GM08714 (cell line): ENCODE measurements around the gene SCAMP1.
A peak's percentile ranks its signal among the peaks of the same experiment; 100 is the strongest.

ENCODE experiments used
- H3K4me3 ChIP-seq: fragments of 200-500 bp; sonication (Bioruptor generic); 2 replicates; pipeline ENCODE4 v1.5.1; 2014; ENCODE audit warnings: mild to moderate bottlenecking, low read length, inconsistent platforms
- ZNF274 ChIP-seq: IDR thresholded peaks from 2 replicates; pipeline ENCODE4 v1.6.1; 2012; ENCODE audit warnings: mild to moderate bottlenecking, low read depth, low read length

Gene SCAMP1, protein sequence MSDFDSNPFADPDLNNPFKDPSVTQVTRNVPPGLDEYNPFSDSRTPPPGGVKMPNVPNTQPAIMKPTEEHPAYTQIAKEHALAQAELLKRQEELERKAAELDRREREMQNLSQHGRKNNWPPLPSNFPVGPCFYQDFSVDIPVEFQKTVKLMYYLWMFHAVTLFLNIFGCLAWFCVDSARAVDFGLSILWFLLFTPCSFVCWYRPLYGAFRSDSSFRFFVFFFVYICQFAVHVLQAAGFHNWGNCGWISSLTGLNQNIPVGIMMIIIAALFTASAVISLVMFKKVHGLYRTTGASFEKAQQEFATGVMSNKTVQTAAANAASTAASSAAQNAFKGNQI

DNA sequence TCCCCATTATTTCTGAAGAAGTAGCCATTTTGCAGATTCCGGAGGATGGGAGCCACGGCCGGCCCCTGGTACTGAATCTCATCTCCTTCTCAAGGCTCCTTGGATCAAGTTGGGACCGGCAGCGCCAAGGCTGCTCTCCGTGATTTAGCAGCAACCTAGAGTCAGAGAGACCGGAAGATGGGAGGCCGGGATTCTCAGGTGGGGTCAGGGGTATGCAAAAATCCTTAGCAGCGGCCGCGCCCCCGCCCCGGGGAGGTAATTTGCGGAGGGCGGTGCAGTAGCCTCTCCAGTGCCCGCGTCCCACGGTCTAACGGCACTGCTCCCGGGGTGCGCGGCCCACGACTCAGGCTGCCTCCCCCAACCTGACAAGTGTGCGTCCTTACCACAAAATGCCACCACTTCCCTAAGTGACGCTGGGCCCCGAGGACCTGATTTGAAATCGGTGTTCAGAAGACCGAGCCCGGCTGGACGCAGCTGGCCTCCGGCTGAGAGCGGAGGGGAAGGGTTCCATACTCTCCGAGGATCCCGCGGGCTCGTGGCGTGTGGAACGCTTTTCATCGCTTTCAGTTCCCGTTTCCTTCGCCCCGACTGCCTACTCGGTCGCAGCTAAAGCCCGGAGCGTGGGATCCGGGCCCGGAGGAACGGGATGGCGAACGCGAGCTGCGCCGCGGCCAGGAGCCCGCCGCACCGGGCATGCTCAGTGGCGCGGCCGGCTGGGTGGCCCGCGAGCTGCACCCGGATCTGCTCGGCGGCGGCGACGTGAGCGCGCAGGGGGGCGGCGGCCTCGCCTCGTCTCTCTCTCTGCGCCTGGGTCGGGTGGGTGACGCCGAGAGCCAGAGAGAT lies at the start of gene SCAMP1:
TSS of gene SCAMP1 (plus strand) at position 787 of the 843 bp plus-strand sequence. CDS start at position 842, 55 bp downstream.
- no peak for TF ChIP-seq ZNF274
- peak within 1 kb of the TSS; percentile 91 for H3K4me3 ChIP-seq

DNA sequence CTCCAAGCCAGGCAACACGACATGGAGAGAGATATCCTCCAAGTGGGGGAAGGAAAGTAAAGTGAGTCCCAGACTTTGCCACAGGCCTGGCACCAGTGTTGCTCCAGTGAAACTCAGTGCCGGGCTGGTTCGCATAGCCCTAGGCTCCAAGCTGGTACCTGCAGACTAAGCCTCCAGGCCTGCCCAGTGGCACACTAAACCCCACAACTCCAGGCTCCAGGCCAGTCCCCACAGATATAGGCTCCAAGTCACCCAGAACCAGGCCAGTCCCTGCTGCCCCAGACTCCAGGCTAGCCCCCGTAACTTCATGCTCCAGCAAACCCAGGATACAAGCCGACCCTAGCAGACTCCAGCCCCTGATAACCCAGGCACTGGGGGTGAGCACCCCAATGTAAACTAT lies 42.9 kb upstream of the SCAMP1 start:
- H3K4me3 ChIP-seq = no peak overlapping the region
- TF ChIP-seq ZNF274 = no peak

DNA sequence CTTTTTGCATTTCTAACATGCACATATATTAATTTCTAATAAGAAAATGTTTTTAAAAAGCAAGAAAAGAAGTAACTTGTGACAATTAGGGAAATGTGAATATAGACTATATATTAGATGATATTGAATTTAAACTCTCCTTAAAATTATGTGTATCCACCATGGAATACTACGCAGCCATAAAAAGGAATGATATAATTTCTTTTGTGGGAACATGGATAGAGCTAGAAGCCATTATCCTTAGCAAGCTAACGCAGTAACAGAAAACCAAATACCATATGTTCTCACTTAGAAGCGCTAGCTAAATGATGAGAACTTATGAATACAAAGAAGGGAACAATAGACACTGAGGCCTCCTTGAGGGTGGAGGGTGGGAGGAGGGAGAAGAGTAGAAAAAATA lies 42.1 kb upstream of the SCAMP1 start:
- no peak overlapping the region for H3K4me3 ChIP-seq
- TF ChIP-seq ZNF274 = no peak

DNA sequence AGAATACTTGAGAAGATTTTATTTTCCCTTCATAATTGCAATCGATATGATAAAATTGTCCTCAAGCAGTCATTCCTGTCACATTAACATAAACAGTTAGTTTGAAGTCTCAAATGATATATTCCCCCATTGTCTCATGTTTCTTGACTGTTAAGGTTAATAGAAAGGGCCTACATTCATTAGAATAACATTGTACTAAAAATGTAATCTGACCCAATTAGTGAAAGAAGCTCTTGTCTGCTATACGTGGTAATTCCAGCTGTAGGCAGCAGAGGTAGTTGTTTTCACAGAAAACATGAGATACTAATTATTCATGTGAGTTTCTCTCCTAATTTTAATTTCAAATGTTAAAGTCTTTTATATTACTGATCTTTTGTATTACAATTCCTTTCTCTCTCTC lies 40.0 kb upstream of the SCAMP1 start:
- TF ChIP-seq ZNF274 = no peak

DNA sequence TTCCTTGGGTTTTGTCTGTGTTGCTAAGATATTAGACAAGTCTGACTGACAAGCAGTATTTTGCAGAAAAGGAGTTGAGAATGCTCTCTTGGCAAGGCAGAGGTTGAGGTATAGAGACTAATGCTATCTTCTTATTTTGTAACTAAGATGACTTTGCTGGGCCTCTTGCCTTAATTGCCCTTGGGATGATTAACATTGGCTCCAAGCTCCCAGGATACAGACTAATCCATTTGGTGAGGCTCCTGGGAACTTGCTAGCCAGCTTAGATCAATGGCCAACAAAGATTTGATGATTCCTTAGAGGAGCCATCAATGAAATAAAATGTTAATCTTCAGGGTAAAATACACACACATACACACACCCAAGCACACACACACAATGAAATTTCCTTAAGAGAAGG lies 37.2 kb upstream of the SCAMP1 start:
- TF ChIP-seq ZNF274 = no peak
- H3K4me3 ChIP-seq = no peak overlapping the region

More for the DNA sequence above, 40.0 kb upstream of the SCAMP1 start:
- no peak overlapping the region for H3K4me3 ChIP-seq

DNA sequence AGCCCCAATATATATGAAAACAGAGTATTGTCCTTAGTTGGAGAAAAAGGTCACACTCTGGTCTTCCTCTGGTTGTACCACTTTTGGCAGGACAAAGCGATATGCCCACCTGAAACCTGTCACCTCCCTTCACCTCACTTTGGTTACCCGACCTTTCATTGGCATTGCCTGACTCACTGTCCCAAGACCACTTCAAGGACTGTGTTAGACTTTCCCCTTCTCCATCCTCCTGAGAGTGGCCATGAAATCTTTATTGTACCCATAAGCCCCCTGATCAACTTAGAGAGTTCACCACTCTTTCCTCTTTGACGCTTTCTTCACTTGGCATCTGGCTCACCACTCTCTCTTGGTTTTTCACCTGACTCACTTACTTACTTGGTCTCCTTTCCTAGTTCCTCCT lies 33.5 kb upstream of the SCAMP1 start:
- TF ChIP-seq ZNF274 = no peak

DNA sequence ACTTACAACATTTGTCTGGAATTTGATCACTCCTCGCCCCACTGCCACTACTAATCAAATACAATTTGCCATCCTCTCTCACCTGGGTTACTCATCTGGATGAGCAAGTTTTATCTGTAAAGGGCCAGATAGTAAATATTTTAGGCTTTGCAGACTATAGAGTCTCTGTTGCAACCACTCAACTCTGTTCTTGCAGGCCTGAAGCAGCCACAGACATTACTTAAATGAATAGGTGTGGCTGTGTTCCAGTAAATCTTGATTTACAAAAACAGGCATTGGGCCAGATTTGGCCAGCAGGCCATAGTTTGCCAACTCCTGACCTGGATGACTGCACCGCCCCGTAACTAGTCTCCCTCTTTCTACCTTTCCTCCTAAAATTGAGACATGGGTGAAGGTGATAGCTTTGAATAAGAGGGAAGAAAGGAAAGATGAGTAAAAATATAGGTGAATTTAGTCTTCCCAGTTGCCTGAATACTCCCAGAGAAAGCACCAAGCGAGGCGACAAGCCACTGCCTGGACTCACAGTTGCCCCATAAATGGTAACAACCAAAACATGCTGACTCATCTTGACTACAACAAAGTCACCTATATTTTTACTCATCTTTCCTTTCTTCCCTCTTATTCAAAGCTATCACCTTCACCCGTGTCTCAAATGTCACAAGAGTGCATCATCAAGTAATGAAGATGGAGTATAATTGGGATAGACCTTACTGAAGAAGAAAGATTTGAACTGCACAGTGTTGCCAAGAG lies 32.5 kb upstream of the SCAMP1 start:
- H3K4me3 ChIP-seq = no peak overlapping the region
- no peak for TF ChIP-seq ZNF274

More for the DNA sequence above, 33.5 kb upstream of the SCAMP1 start:
- no peak overlapping the region for H3K4me3 ChIP-seq

DNA sequence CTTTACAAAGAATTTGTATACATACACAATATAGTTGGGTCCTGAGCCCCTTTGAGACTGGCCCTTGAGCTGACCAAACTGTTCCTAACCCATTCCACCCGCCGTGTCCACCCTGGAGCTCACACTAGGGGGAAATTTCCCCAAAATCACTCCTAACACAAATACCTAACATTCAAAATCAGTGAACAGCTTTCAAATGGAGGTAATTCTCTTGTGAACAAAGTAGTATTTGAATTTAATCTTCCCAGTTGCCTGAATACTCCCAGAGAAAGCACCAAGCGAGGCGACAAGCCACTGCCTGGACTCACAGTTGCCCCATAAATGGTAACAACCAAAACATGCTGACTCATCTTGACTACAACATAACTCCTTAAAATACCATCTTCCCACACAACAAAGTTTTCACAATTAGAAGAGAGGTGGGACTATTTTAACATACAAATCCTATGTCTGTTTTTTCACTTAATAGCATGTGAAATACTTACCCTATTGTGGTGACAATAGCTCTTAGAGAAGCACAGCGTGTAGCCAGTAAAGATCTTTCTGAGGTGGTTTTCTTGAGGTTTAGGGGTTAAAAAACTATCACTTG lies 31.7 kb upstream of the SCAMP1 start:
- H3K4me3 ChIP-seq = no peak overlapping the region
- TF ChIP-seq ZNF274 = no peak

DNA sequence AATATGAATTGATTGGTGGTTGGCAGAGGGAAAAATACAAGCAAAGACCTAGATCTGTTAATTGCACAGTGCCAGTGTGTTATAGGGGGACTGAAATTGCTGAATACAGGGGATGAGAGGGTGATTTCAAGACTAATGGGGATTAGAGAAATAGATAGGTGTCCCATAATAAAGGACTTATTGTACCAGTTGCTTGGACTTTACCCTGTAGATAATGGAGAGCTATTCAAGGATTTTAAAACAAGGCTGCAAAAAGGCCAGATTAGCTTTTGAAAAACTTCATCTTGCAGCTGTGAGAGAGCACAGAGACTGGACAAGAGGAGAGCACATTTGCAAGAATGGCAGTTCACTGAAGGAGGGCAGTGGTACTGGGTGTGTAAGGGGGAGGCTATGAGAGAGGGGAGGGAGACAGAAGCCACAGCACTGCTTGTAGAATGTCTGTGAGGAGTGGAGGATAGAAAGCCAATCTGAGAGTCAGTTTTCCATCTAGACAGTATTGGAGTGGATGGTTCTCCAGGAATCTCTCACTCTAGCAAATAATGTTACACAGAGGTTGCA lies 28.8 kb upstream of the SCAMP1 start:
- TF ChIP-seq ZNF274 = no peak
- H3K4me3 ChIP-seq = no peak overlapping the region

DNA sequence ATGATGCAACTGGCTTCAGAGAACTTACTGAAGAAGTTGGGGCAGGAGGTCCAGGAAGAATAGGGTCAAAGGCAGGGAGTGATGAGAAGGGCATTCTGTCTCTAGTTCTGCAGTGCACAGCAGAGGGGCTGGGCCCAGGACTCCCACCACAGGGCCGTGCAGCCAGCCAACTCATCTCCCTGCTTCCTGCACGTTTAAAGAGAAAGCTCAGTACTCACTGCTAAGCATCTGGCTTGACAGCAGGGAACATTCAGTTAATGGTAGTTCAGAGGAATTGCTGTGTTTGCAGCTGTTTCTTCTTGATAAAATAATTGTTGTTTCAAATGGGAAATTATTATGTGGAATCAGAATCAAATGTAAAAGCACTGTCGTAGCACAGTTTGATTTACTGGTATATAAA lies 25.6 kb upstream of the SCAMP1 start:
- H3K4me3 ChIP-seq = no peak overlapping the region
- no peak for TF ChIP-seq ZNF274

DNA sequence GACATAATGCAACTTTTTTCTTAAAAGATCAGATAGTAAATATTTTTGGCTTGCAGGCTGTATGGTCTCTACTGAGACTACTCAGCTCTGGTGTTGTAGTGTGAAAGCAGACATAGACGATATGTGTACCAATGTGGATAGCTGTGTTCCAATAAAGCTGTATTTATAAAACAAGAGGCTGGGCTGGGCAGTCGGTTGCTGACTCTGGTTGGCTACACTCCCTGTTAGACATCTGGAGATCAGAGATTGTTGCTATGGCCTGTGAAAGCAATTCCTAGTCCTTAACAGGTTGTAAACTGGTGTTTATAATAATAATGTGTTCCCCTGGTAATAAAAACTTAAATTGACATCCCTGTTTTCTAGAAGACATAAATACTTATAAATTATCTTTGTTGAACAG lies 24.4 kb upstream of the SCAMP1 start:
- no peak overlapping the region for H3K4me3 ChIP-seq
- TF ChIP-seq ZNF274 = no peak

DNA sequence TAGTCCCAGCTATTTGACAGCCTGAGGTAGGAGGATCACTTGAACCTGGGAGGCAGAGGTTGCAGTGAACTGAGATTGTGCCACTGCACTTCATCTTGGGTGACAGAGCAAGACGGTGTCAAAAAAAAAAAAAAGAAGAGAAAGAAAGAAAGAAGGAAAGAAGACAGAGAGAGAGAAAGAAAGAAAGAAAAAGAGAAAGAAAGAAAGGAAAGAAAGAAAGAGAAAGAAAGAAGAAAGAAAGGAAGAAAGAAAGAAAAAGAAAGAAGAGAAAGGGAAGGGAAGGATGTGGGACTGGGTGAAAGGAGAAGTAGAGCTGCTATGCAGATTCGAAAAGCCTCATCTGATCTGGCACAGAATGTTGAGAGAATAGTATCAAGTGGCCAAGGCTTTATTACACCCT lies 23.7 kb upstream of the SCAMP1 start:
- no peak overlapping the region for H3K4me3 ChIP-seq
- no peak for TF ChIP-seq ZNF274

DNA sequence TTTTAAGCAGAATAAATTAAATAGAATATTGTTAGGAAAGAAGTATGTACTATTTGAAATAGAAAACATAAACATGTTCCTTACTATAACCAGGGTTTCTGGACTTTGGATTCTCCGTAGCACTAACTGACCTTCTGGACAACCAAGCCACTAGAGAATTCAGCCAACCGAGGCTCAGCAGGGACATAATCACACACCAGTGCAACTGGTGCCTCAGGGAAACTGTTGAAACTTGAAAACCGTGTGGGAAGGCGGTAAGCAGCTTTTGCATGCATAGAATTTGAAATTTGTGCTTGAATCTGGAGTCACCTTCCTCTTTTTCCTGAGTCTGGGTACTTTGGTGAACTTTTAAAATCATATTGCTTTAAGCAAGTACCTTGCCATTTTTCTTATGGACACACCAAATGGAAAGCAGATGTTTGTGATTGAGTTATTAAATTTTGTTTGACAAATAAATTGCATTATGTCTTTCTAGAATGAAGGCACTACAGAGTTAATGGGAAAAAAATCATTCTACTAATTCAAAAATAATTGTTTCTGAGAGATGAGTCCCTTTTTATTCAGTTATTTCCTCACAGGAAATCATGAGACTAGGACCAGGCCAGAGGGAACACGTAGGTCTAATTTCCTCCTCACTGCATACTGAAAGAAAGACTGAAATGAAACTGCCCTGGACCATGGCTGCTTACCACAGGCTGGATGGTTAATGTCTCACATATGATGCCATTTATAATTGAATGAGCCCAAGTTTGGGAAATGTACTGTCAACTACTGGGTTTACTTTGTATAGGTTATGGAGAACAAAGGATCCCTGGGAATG lies 20.6 kb upstream of the SCAMP1 start:
- TF ChIP-seq ZNF274 = no peak
- no peak overlapping the region for H3K4me3 ChIP-seq

DNA sequence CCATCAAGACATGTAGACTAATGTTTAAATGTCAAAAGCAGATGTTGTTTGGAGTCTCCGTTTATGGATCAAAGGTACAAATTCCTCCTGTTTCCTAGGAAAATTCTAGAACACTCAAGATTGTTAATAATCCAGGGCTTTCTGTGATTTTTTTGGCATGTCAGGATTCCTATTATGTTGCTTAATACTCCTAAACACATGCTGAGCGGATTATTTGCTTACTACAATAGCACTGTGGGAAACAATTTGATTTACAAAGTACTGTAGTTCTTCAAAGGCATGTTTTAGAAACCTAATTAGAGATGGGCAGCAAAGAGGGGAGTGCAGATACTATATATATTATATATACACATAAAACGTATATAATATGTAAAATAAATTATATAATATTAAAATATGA lies 19.0 kb upstream of the SCAMP1 start:
- H3K4me3 ChIP-seq = no peak overlapping the region

More for the DNA sequence above, 19.0 kb upstream of the SCAMP1 start:
- TF ChIP-seq ZNF274 = no peak
